IPS-15b (cell line): ENCODE measurements around the gene CENPF.

ENCODE experiments used
- H3K27me3 ChIP-seq: one replicate; pipeline ENCODE4 v1.6.1; 2013; ENCODE audit warnings: low read length; ENCODE audit not compliant: control insufficient read depth, insufficient read depth
- H3K36me3 ChIP-seq: one replicate; pipeline ENCODE4 v1.6.1; 2013; ENCODE audit warnings: low read length; ENCODE audit not compliant: control insufficient read depth, insufficient read depth
- H3K4me1 ChIP-seq: one replicate; pipeline ENCODE4 v1.6.1; 2013; ENCODE audit warnings: mild to moderate bottlenecking, low read length; ENCODE audit not compliant: control insufficient read depth, insufficient read depth
- H3K4me3 ChIP-seq: one replicate; pipeline ENCODE4 v1.5.1; 2013; ENCODE audit warnings: low read depth, low read length
- H3K9ac ChIP-seq: one replicate; pipeline ENCODE4 v1.6.1; 2013; ENCODE audit warnings: low read depth, mild to moderate bottlenecking, low read length
- H3K9me3 ChIP-seq: one replicate; pipeline ENCODE4 v1.6.1; 2013; ENCODE audit warnings: mild to moderate bottlenecking, low read length; ENCODE audit not compliant: control insufficient read depth, insufficient read depth

Gene CENPF

DNA sequence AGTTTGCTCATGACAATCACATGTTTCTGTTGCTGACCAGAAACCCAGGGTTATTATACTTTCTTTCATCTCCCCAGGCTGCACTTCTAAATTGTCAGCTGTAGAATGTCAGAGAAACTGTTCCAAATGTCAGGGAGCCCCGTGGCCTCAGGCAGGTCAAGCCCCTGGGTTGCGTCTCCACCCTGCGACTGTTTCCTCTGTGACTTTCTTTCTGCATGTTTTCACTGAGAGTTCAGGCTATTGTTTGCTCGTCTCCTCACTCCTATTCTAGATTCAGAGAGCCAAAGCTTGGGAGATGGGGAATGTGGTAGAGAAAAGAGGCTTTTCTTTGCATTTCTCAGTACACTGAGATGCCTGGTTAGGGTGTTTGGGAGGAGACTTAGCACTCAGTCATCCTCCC is 97.4 kb downstream of the CENPF start:
- no peak overlapping the region for H3K9ac ChIP-seq
- no peak overlapping the region for H3K4me3 ChIP-seq
- no peaks in the 10 kb centered on the region for H3K4me1 ChIP-seq

GRCh38 chr1:214702556-214702955 is 99.6 kb downstream of the CENPF start:
- H3K36me3 ChIP-seq: no peaks in the 10 kb centered on the region
- no peaks in the 10 kb centered on the region for H3K27me3 ChIP-seq
- H3K9me3 ChIP-seq: no peaks in the 10 kb centered on the region
- no peak overlapping the region for H3K9ac ChIP-seq
- no peak overlapping the region for H3K4me3 ChIP-seq
- H3K4me1 ChIP-seq: no peaks in the 10 kb centered on the region

More for the DNA sequence above, 97.4 kb downstream of the CENPF start:
- H3K27me3 ChIP-seq: no peaks in the 10 kb centered on the region
- H3K9me3 ChIP-seq: no peaks in the 10 kb centered on the region
- no peaks in the 10 kb centered on the region for H3K36me3 ChIP-seq

DNA sequence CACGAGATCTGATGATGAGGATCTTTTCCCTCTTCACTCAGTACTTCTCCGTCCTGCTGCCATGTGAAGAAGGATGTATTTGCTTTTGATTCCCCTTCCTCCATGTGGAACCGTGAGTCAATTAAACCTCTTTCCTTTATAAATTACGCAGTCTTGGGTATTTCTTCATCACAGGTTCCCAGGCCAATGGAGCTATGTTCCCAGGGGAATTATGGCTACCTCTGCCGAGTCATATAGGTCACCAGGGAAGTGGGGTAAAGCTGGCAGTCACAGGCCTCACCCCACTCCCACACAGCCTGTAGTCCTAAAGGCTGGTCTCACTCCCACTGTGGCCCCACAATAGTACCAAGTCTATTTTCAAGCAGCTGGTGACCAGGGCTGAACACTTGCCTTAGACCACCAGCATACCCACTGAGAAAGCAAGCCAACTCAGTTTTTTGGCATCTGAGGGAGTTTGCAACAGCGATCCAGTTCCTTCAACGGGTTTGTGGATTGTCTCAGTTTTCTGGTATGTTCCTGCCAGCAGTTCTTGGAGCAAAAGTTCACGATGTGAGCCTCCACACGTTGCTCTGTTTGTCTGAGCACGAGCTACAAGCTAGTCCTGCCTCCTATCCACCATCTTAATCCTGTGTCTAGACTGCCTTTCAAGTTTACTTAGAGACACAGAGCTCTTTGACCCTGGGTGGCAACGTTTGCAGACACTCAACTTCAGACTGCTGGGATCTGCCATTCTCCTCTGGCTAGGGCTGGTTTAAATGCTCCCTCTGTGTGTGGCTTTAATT is 104.5 kb downstream of the CENPF start:
- no peaks in the 10 kb centered on the region for H3K4me1 ChIP-seq
- H3K4me3 ChIP-seq: no peak overlapping the region
- no peak overlapping the region for H3K9ac ChIP-seq
- H3K36me3 ChIP-seq: no peaks in the 10 kb centered on the region
- no peaks in the 10 kb centered on the region for H3K27me3 ChIP-seq
- no peaks in the 10 kb centered on the region for H3K9me3 ChIP-seq

DNA sequence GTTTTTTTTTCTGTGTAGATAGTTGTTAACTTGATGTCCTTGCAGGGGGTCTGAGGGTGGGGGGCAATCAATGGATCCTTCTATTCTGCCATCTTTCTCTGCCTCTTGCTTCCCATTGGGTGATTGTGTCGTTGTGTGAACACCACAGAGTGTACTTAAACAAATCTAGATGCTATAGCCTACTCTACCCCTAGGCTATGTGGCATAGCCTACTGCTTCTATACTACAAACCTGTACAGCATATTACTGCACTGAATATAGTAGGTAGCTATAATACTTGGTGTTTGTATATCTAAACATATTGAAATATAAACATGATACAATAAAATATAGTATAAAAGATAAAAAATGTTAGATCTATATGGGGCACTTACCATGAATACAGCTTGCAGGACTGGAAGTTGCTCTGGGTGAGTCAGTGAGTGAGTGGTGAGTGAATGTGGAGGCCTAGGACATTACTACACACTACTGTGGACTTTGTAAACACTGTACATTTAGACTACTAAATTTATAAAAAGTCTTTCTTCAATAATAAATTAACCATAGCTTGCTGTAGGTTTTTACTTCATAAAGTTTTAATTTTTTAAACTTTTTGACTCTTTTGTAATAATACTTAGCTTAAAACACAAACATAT is 105.4 kb downstream of the CENPF start:
- no peaks in the 10 kb centered on the region for H3K4me1 ChIP-seq
- no peak overlapping the region for H3K9ac ChIP-seq
- no peaks in the 10 kb centered on the region for H3K27me3 ChIP-seq
- no peak overlapping the region for H3K4me3 ChIP-seq
- no peaks in the 10 kb centered on the region for H3K36me3 ChIP-seq
- no peaks in the 10 kb centered on the region for H3K9me3 ChIP-seq

- H3K9ac ChIP-seq: no peak overlapping the region
Observed at GRCh38 chr1:214709241-214709640, 106.2 kb downstream of the CENPF start.

GRCh38 chr1:214712737-214713136 is 109.7 kb downstream of the CENPF start:
- no peaks in the 10 kb centered on the region for H3K9me3 ChIP-seq
- no peaks in the 10 kb centered on the region for H3K4me1 ChIP-seq
- H3K27me3 ChIP-seq: no peaks in the 10 kb centered on the region
- H3K9ac ChIP-seq: no peak overlapping the region
- H3K4me3 ChIP-seq: no peak overlapping the region
- H3K36me3 ChIP-seq: no peaks in the 10 kb centered on the region

More at GRCh38 chr1:214709241-214709640, 106.2 kb downstream of the CENPF start:
- Histone ChIP-seq H3K4me1 (no peaks in the 10 kb centered on the region), H3K27me3 (no peaks in the 10 kb centered on the region), H3K4me3 (no peak overlapping the region), H3K9me3 (no peaks in the 10 kb centered on the region), H3K36me3 (no peaks in the 10 kb centered on the region)
